Common myeloid progenitor, CD34-positive (primary cell): ENCODE measurements around the gene NPLOC4.

ENCODE experiments used
- CTCF ChIA-PET: fragments of 350-600 bp; sonication (Branson Sonifier 250); formaldehyde crosslinking; loops from one replicate; lab custom pipeline; 2021; ENCODE audit warnings: antibody characterized with exemption; lab: Charles Lee
- POLR2A ChIA-PET: fragments of 350-600 bp; sonication (Branson Sonifier 250); formaldehyde crosslinking; loops from one replicate; lab custom pipeline; 2021; ENCODE audit warnings: antibody characterized with exemption; lab: Charles Lee
- DNase-seq, 3 donors: peaks; one replicate each; pipeline versions ENCODE4 v3.0.0 to v3.0.0-alpha.2; 2013
- H3K27ac ChIP-seq, 2 experiments: 1 replicate in 1 of 2; 2 replicates in 1 of 2; pipeline ENCODE4 v1.7.0; 2013; ENCODE audit warnings: inconsistent platforms in 2 of 2, low read length in 2 of 2, mild to moderate bottlenecking in 2 of 2, low read depth in 1 of 2, moderate library complexity in 1 of 2; ENCODE audit not compliant: severe bottlenecking in 2 of 2, insufficient read depth in 1 of 2, poor library complexity in 1 of 2
- H3K27me3 ChIP-seq, 5 experiments: replicated peaks in 2 of 5; 1 replicate in 3 of 5; 2 replicates in 2 of 5; pipeline versions ENCODE4 v1.6.1 to v1.7.0; 2013; ENCODE audit warnings: low read length in 4 of 5, mild to moderate bottlenecking in 2 of 5, moderate library complexity in 2 of 5, inconsistent platforms in 1 of 5; ENCODE audit not compliant: insufficient read depth in 5 of 5, control insufficient read depth in 4 of 5
- H3K36me3 ChIP-seq, 4 experiments: 1 replicate in 2 of 4; 2 replicates in 2 of 4; pipeline versions ENCODE4 v1.6.1 to v1.7.0; 2013; ENCODE audit warnings: low read length in 3 of 4, control low read depth in 1 of 4, mild to moderate bottlenecking in 1 of 4; ENCODE audit not compliant: control insufficient read depth in 4 of 4, insufficient read depth in 4 of 4
- H3K4me1 ChIP-seq, 4 experiments: 1 replicate in 3 of 4; 2 replicates in 1 of 4; pipeline versions ENCODE4 v1.6.1 to v1.7.1; 2013; ENCODE audit warnings: low read length in 3 of 4, mild to moderate bottlenecking in 3 of 4, control low read depth in 1 of 4, inconsistent platforms in 1 of 4, moderate library complexity in 1 of 4; ENCODE audit not compliant: control insufficient read depth in 4 of 4, insufficient read depth in 4 of 4; ENCODE audit errors: control extremely low read depth in 1 of 4
- H3K4me3 ChIP-seq, 7 experiments: 1 replicate in 4 of 7; 2 replicates in 3 of 7; pipeline versions ENCODE4 v1.5.1 to v1.7.0; 2013; ENCODE audit warnings: mild to moderate bottlenecking in 7 of 7, low read length in 6 of 7, moderate library complexity in 6 of 7, inconsistent platforms in 2 of 7, low read depth in 2 of 7, control low read depth in 1 of 7; ENCODE audit not compliant: insufficient read depth in 4 of 7, control insufficient read depth in 1 of 7; ENCODE audit errors: extremely low read depth in 1 of 7
- H3K9me3 ChIP-seq, 5 experiments: 1 replicate in 4 of 5; 2 replicates in 1 of 5; pipeline versions ENCODE4 v1.6.1 to v1.7.1; 2013; ENCODE audit warnings: low read length in 4 of 5, mild to moderate bottlenecking in 2 of 5, inconsistent platforms in 1 of 5, low read depth in 1 of 5, moderate library complexity in 1 of 5; ENCODE audit not compliant: control insufficient read depth in 4 of 5, insufficient read depth in 2 of 5; ENCODE audit errors: control extremely low read depth in 1 of 5
- WGBS: methylation state at CpG from one replicate; pipeline ENCODE4 v1.1.5; 2013; ENCODE audit not compliant: insufficient coverage; 5-methylcytosine and 5-hydroxymethylcytosine counted together

The NPLOC4 gene

GRCh38 chr17:81551458-81552243, 85.3 kb downstream of the NPLOC4 start:
- Histone ChIP-seq H3K27me3 (no peaks in the 10 kb centered on the region), H3K4me1 (peaks cover 0 to 32% (median 29%) of the 10 kb centered on the region in 4 experiments), H3K9me3 (no peaks in the 10 kb centered on the region), H3K4me3 (peak overlapping the region; percentile 69 to 92 (median 87)), H3K36me3 (peaks cover 6 to 46% (median 32%) of the 10 kb centered on the region in 4 experiments), H3K27ac (peak overlapping the region; percentile 7 to 68)
- ChIA-PET POLR2A (interaction anchor here (0.6 to 3.0 kb wide), 2 partner anchors 9 to 15 kb away, joined by 3 to 18 read pairs; no protein-coding TSS in a partner anchor), CTCF (interaction anchor here (1.1 to 1.2 kb wide), 2 partner anchors 8 to 12 kb away, joined by 3 to 9 read pairs; no protein-coding TSS in a partner anchor)
- WGBS, result under 1% methylated on average over 58 of the region's 69 CpGs
- peak in 1 of 3 donors; percentile 20 for DNase-seq

- CTCF ChIA-PET, result interaction anchor here (1.3 kb wide), 1 partner anchor 16 kb away, joined by 3 read pairs; no protein-coding TSS in a partner anchor
- DNase-seq, result no peak
- Histone ChIP-seq H3K9me3 (no peaks in the 10 kb centered on the region), H3K27me3 (no peaks in the 10 kb centered on the region), H3K4me1 (peaks cover 0 to 32% (median 29%) of the 10 kb centered on the region in 4 experiments), H3K27ac (peak overlapping the region in 1 of 2 experiments; percentile 68), H3K36me3 (peaks cover 6 to 46% (median 35%) of the 10 kb centered on the region in 4 experiments), H3K4me3 (peak overlapping the region; percentile 69 to 92 (median 87))
- WGBS, result 94% methylated on average over 27 of the region's 27 CpGs
- POLR2A ChIA-PET, result interaction anchor here (3.0 kb wide), 1 partner anchor 16 kb away, joined by 18 read pairs; no protein-coding TSS in a partner anchor
Observed at GRCh38 chr17:81550830-81551457, 86.0 kb downstream of the NPLOC4 start.

- ChIA-PET POLR2A (no interaction called here), CTCF (interaction anchor here (0.5 to 1.3 kb wide), 3 partner anchors 16 to 297 kb away, joined by 3 read pairs; no protein-coding TSS in a partner anchor)
- Histone ChIP-seq H3K9me3 (no peaks in the 10 kb centered on the region), H3K4me1 (peaks cover 0 to 32% (median 29%) of the 10 kb centered on the region in 4 experiments), H3K27ac (no peak overlapping the region), H3K4me3 (no peak overlapping the region), H3K27me3 (no peaks in the 10 kb centered on the region), H3K36me3 (peaks cover 7 to 52% (median 41%) of the 10 kb centered on the region in 4 experiments)
- DNase-seq, result no peak
- 96% methylated on average over 15 of the region's 15 CpGs for WGBS
Observed at GRCh38 chr17:81550285-81550684, 86.6 kb downstream of the NPLOC4 start.

- H3K27me3 ChIP-seq, result no peaks in the 10 kb centered on the region
- H3K27ac ChIP-seq, result no peak overlapping the region
- 95% methylated on average over 5 of the region's 8 CpGs for WGBS
- H3K4me3 ChIP-seq, result no peak overlapping the region
- H3K9me3 ChIP-seq, result no peaks in the 10 kb centered on the region
- CTCF ChIA-PET, result interaction anchor here (0.6 to 1.3 kb wide), 3 partner anchors 12 to 296 kb away, joined by 3 to 4 read pairs (median 3); no protein-coding TSS in a partner anchor
- no peak for DNase-seq
- POLR2A ChIA-PET, result no interaction called here
- peaks cover 9 to 56% (median 46%) of the 10 kb centered on the region in 4 experiments for H3K36me3 ChIP-seq
- H3K4me1 ChIP-seq, result peaks cover 0 to 32% (median 29%) of the 10 kb centered on the region in 4 experiments
Observed at GRCh38 chr17:81549826-81550225, 87.1 kb downstream of the NPLOC4 start.

GRCh38 chr17:81549031-81549557, 87.8 kb downstream of the NPLOC4 start:
- CTCF ChIA-PET, result interaction anchor here (1.3 kb wide), 1 partner anchor 296 kb away, joined by 3 read pairs; no protein-coding TSS in a partner anchor
- H3K9me3 ChIP-seq, result no peaks in the 10 kb centered on the region
- DNase-seq, result no peak
- POLR2A ChIA-PET, result no interaction called here
- peaks cover 0 to 27% (median 24%) of the 10 kb centered on the region in 4 experiments for H3K4me1 ChIP-seq
- no peak overlapping the region for H3K27ac ChIP-seq
- H3K4me3 ChIP-seq, result no peak overlapping the region
- H3K27me3 ChIP-seq, result no peaks in the 10 kb centered on the region
- peaks cover 11 to 62% (median 52%) of the 10 kb centered on the region in 4 experiments for H3K36me3 ChIP-seq
- WGBS, result 98% methylated on average over 15 of the region's 16 CpGs

- 97% methylated on average over 9 of the region's 14 CpGs for WGBS
- CTCF ChIA-PET, result no interaction called here
- H3K27ac ChIP-seq, result no peak overlapping the region
- H3K36me3 ChIP-seq, result peaks cover 11 to 77% (median 61%) of the 10 kb centered on the region in 4 experiments
- no peak for DNase-seq
- POLR2A ChIA-PET, result no interaction called here
- no peaks in the 10 kb centered on the region for H3K9me3 ChIP-seq
- peaks cover 0 to 12% (median 10%) of the 10 kb centered on the region in 4 experiments for H3K4me1 ChIP-seq
- H3K4me3 ChIP-seq, result no peak overlapping the region
- H3K27me3 ChIP-seq, result no peaks in the 10 kb centered on the region
Observed at GRCh38 chr17:81547614-81547982, 89.3 kb downstream of the NPLOC4 start.
